ENCODE data around the gene OSM.

Gene OSM

DNA sequence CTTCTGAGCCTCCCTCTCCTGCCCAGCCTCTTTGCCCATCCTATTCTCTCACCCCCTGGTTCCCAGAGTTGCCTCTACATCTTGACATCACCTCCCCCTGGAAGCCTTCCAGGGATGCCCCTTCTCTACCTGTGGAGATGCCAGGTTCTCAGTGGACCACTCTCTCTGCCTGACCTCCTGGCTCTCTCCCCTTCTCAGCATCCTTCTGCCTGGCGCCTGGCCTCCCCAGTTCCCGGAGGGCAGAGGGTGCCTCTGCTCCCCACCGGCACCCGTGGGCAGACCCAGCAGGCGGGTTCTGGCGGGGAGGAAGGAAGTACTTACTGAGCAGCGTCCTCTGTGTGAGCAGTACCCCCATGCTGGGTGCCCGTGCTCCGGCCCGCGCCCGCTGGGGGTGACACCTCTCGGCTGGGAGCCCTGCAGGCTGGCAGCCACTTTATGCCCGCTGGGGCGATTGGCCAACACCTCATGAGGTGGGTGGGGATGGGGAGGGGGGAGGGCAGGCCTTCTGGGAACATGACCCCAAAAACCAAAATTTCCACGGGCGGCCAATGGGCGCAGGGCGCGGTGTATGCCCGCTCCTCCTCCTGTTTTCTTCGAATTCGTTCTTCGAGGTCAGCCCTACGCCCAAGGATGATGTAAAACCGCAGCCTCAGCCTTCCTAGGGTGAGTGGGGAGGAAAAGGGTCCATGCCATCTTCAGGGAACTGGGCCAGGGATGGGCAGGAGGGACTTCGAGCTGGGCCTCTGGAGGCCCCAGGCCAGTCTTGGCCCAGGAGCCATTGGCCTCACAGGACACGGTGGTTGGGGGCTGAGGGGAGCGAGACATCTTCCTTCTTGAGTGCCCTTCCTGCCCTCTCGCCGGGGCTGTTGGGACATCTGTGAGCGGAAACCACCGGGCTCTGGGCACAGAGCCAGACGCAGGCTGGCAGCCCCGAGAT lies at the start of gene OSM:
OSM (minus strand) TSS at position 407 of the 937 bp plus-strand sequence; CDS start at position 355, 52 bp downstream.
- DNase-seq (ENCODE audit: low read depth in 3 of 3, low spot score in 1 of 3), result peak in 2 of 3 donors; percentile 39 to 42

DNA sequence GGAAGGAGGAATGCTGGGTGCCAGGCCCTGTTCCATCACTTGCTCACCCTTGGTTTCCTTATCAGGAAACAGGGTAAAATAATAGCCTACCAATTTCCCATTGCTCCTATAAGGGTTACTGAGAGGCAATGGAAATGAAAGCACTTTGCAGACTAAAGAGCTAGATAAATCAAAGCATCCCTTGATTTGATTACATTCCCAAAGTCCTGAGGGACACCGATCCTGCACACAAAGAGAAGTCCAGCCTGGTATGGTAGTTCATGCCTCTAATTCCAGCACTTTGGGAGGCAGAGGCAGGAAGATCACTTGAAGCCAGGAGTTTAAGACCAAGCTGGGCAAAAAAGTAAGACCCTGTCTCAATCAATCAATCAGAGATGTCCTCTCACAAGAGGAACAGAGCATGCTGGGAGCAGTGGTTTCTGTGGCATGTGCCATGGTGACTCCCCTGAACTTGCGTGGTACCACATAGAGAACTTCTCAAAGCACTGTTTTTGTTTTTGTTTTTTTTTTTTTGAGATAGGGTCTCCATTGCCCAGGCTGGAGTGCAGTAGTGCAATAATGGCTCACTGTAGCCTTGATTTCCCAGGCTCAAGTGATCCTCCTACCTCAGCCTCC lies 49.4 kb upstream of the OSM start:
- no peak for DNase-seq (ENCODE audit: low read depth in 3 of 3, low spot score in 1 of 3)

DNA sequence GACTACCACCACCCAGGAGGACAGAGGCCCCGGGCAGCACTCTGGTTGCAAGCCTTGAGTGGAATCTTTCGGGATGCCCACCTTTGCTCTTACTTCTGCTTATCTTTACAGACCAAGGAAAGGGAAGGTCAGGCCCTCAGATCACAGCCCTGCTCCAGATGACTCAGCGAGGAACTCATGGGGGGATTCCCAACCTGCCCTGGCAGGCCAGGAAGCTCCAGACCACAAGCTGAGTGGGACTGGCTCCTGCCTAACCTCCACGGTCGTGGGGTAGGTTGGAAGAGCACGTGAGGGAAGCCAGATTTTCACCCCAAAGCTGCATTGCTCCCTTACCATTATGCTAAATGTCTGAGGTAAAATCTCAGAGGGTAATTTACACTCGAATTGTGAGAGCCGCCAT lies 48.3 kb upstream of the OSM start:
- no peak for DNase-seq (ENCODE audit: low read depth in 3 of 3, low spot score in 1 of 3)

DNA sequence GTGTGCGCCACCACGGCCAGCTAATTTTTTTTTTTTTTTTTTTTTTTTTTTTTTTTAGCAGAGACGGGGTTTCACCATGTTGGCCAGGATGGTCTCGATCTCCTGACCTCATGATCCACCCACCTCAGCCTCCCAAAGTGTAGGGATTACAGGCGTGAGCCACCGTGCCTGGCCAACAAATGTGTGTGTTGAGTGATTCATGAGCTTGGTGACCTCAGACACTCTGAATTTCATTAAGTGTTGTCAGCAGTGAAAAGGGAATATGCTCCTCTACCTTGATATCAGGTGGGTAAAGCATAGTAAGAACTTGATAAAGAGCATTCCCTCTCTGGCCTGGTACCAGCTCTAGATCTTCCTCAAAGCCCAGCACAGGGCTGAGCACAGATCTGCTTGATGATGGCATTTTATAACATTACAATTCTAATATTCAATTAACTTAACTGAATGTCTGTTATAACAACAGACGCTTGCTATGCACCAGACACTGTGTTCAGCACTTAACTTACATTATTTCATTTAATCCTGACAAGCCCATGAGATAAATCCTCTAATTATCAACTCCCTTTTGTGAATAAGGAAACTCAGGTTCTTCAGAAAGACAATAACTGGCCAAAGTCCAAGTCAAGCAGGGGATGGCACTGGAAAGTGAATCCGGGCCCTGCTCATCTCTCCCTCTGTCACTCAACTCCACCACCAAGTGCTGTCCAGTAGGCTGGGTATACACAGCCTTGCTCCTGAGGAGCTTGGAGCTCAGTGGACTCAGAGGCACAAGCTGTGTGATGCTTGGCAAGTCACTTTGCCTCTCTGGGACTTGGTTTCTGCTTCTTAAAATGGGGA lies 47.1 kb upstream of the OSM start:
- no peak for DNase-seq (ENCODE audit: low read depth in 3 of 3, low spot score in 1 of 3)

DNA sequence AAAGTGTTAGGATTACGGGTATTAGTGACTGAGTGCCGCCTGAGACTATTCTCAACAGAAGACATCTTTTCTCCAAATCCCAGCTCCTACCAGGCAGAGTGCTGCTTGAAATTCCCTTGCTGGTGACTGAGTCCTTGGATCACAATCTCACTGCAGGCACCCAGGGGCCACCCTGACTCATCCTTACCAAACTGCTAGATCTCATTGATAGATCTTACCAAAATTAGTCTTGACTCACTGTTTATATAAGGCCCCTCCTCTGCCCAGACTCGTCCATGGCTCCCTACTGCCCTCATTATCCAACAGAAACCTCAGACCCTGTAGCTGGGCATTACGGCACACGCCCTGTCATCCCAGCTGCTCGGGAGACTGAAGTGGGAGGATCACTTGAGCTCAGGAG lies 45.4 kb upstream of the OSM start:
- no peak for DNase-seq (ENCODE audit: low read depth in 3 of 3, low spot score in 1 of 3)

DNA sequence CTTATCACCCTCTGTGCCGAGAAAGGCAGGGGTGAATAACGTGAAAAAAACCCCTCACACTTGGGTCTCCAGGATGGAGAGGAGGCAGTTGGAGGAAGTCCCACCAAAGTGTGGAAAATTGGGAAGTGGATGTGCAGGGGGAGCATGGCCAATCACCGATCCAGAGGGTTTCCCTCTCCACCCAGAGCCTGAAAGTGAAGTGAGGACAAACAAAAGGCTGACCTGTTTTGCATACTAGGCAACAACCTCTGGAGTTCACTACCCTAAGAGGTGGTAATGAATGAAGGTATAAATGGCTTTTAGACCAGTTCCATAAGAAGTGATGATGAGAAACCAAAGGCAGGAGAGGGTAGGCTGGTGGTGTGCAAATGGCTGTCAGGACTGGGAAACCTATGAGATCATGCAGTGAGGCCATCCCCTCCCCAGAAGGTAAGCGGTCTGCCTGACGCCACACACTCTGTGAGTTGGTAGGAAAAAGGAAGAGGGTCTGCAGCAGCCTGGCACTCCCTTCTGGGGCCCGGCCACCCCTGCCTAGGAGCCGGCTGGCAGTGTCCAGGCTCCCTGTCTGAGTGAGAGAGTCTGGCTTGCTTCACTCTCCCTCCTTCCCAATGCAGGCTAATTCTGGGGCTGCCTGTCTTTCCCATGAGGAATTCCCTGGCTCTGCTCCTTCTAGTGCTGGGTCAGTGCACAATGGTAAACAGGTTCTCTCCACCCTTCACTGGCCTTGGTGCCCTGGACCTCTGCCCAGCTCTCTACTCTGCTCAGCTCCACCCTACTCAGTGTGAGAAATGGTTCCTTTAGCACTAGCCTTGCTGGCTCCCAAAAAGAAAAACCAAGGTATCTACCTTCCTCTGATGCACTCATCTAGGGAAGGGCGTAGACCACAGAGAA lies 44.5 kb upstream of the OSM start:
- no peak for DNase-seq (ENCODE audit: low read depth in 3 of 3, low spot score in 1 of 3)

DNA sequence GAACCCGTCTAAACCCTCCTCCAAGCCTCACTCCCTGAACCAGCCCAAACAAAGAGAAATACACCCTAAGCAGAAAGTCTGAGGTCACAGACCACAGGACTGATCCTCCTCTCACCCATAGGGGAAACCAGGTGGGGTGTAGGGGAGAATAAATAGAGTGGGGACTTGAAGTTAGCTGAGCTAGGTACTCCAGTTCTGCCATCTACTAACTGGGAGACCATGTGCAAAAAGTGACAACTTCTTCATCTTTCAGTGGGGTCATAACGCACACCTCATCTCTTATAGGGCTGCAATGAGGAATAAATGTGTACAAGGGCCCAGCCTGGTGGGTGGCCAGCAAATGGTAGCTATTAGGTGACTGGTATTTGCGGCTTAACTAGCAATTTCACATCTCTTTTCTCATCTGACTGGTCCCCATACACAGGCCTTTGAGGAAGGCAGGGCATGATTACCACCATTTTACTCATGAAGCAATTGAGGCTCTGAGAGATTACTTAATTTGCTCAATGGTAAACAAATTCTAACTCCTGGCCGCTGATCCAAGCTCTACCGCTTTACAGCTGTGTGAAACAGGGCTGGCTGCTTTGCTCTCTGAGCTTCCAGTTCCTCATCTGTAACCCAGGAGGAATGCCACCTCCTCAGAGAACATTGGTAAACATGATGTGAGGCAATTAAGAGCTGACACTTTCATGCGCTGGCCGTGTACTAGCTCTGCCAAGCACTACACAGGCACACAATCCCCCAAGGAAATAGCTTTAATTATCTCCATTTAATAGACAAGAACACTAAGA lies 43.5 kb upstream of the OSM start:
- no peak for DNase-seq (ENCODE audit: low read depth in 3 of 3, low spot score in 1 of 3)

DNA sequence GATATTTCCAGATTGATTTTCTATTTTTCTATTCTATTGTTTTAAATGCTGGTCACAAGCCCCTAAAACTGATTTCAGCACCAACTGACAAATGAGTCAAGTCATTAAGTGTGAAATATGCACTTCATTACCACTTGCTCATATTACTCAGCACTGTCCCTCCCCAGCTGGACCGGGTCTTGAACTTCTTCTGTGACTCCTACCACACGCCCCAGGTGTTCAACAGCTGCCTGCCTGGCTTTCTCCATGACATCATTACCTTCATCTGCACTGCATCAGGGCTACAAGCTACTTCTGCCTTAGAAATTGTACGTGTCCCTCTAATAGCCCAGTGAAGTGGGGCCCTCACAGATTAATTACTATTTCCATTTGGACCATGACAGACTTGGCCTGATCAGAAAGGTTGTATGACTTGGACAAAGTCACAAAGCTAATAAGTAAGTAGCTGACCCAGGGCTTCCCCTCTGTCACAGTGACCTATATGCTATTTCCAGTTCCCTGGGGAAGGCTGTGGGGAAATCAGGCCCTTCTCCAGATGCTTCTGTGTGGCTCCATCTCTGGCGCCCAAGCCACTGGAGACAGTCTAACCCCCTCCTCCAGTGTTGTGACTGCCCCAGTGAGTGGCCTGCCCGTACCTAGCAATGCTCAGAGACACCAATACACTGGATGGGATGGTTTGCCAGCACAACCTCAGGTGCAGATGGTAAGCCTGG lies 42.0 kb upstream of the OSM start:
- DNase-seq (ENCODE audit: low read depth in 3 of 3, low spot score in 1 of 3), result no peak

DNA sequence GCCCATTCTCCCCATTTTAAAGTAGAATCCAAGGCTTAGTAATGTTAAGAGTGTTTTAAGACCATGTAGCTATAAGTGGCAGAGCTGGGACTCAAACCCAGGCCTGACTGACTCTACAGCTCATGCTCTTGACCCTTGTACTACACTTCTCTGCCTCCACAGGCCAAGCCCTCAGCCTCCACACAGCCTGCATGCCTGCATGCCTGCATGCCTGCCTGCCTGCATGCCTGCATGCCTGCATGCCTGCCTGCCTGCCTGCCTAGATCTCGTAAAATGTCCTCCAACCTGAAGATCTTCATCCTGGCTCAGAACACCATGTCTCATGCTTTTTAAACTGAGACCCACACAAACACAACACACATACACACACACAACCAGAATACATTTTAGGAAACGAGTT lies 41.4 kb upstream of the OSM start:
- DNase-seq (ENCODE audit: low read depth in 3 of 3, low spot score in 1 of 3), result no peak

DNA sequence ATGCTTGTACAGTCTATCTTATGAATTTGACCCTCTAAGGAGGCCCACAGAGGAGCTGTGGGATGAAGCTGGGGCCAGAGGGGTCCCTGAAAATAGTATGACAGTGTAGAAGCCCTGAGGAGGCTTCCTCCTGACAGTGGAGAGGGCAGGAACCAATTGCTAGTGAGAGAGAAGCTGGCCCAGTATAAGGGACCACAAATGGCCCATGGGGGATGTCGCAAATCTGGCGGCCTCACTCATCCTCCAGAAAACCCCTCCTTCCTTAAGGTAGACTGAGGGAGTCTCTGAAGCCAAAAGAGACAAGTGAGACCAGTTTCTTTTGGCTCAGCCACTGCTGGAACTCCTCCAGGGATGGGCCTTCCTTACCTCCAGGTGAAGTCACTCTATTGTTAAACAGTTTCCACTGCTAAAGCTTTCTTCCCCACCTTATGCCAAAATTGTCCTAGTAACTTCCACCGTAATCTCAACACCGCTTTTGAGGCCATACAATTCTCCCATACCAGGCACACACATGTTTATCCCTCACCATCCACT lies 40.5 kb upstream of the OSM start:
- DNase-seq (ENCODE audit: low read depth in 3 of 3, low spot score in 1 of 3), result no peak

DNA sequence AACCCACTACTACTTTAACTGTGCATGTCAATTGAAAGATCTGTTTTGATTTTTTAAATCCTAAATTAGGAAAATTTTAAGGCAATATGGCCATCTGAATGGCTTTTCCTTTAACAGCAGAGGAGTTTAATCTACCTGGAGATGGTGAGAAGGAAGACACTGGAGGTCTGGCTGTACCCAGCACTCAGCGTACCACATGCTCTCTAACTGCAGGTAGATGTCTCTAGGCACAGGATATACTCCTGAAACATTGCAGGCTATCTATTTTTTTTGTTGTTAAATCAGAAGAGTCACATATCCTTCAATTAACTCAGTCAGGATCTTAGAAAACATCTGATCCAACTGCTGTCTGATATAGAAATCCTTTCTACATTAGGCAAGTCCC lies 40.0 kb upstream of the OSM start:
- no peak for DNase-seq (ENCODE audit: low read depth in 3 of 3, low spot score in 1 of 3)

DNA sequence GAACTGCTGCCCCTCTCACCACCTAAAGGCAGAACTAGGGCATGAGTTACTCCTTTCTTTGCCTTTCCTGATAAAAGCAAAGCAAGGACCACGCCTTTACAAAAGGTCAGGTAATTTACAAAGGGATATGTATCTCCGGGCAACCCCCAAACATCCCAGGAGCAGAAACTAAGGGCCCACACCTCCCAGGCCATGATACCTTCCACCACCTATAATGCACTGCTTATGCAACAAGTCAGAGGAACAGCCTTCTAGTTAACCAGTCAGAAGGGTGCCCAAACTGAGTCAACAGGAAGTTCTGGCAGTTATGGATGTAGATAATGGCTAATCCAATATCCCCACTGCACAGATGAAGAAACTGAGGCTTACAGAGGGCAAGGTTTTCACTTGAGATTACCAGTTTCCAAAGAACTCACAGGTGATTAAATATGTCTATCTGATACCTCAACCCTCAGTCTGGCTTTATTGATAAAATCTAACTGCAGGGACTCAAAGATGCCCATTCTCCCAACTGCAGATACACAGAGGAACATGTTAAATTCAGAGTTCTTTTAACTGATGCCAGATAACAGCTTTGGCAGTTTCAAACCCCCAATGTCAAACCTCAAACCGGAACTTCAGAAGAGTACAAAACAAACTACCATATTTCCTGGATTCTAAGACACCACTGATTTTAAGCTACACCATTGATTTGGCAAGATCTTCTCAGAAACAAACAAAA lies 39.4 kb upstream of the OSM start:
- no peak for DNase-seq (ENCODE audit: low read depth in 3 of 3, low spot score in 1 of 3)

DNA sequence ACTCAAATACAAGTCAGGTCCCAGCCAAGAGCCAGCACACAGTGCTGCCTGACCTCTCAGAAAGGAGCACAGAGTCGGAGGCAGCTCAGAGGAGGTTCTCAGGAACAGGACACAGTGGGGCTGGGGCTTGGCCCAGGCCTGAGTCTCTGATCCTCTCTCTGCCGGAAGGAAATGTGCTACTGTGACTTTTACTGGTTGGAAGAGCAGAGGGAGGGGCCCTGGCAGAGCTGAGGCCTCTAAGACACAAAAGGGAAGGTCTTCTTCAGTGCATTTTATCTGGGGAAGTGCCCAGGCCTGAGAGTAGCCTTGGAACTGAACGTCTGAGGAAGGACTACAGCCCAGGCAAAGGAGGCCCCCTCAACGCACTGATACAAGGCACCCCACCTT lies 38.9 kb upstream of the OSM start:
- DNase-seq (ENCODE audit: low read depth in 3 of 3, low spot score in 1 of 3), result no peak

DNA sequence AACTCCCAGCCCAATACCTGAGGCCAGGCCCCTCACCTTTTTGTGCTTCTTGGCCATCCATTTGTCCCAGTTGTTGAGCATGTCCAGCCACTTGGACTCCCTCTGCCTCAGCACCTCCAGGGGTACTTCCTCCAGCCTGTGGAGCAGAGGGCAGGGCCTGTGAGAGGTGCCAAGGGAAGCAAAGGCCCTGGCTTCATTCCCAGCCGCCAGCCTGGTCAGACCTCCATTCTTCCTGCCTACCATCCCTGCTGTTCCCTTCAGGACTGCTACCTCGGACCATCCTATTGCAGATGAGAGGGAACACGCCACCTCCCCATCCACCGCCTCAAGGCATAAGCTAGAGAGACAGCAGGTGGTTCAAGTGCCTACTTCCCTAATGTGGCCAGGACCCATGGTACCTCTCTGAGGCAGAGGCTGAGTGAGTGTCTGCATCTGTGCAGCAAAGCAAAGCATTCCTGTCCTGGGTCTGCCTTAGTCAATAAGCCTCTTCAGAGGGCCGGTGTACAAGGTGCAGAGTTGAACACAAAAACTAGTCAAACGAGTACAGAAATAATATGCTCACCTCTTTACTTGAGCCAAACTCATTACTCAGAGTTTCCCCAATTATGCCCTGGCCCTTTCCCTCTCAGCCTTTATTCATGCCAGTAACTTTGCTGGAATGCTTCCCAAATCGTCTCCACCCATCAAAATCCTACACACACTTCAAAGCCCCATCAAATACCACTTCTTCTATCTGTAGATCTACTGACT lies 38.0 kb upstream of the OSM start:
- no peak for DNase-seq (ENCODE audit: low read depth in 3 of 3, low spot score in 1 of 3)

DNA sequence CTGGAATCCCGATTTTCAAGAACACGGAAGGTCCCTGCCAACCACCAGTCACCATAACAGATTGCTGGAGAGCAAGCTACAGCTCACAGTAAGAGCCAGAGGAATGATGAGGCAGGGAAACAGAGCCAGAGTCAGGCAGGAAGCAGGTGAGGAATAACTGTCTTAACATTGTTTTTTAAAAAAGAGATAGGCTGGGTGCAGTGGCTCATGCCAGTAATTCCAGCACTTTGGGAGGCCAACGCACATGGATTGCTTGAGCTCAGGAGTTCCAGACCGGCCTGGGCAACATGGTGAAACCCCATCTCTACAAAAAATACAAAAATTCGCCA lies 36.1 kb upstream of the OSM start:
- DNase-seq (ENCODE audit: low read depth in 3 of 3, low spot score in 1 of 3), result no peak

DNA sequence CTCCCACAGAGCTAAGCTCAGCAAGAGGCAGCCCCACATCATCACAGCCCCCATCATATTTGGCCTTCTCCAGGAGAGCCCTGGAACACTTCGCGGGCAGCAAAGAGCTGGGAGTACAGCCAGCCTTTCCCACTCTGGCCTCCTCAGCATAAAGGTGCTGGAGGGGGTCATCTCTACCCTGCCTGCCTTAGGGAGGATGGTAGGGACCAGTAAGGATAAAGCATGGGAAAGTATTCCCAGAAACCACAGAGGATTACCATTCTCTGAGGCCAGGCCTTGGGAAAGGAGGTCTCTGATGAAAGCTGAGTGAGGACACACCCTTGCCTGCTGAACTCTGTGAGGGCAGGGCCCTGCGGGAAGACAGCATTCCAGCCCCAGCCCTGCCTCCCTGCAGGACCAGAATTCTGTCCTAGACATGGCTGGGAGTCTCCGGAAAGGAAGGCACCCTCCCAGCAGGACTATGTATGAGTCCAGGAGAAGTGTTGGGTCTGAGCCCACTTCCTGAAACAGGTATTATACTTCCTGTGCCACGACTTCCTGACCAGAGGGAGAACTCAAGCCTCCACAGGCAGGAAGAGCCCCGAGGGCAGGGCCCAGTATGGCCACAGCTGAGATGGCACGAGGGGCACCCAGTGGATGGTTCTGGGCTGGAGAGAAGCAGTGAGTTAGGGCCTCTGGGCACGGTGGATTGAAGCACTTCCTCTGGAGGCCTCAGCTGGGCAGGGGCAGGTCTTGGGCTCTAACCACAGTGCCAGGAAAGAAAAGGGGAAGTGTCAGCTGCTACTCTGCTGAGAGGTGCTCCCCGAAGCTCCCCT lies 35.6 kb upstream of the OSM start:
- no peak for DNase-seq (ENCODE audit: low read depth in 3 of 3, low spot score in 1 of 3)

DNA sequence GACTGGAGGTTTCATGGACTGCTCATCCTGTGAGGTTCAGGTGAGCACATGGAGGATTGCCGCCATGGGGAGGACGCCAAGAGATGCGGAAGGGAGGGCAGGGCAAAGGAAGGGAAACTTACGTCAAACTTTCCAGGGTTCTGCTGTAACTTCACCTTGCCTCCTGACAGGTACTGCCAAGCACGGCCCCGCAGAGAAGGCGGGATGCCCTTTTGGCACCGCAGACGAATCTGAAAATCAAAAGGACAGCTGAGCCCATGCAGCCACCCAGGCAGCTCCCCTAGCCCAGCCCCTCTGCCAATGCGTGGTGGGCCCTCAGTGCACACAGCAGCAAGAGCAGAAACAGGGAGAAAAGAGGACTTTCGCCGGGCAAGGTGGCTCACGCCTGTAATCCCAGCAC lies 32.7 kb upstream of the OSM start:
- no peak for DNase-seq (ENCODE audit: low read depth in 3 of 3, low spot score in 1 of 3)
